Measurements from ENCODE around the gene ARF1.

- no peak for TF ChIP-seq FOXP2 (optimal IDR thresholded peaks at IDR 0.05; ENCODE audit: control extremely low read depth, extremely low read length, insufficient read depth)
- no peak for TF ChIP-seq EZH2 (IDR thresholded peaks at IDR 0.05)
- TF ChIP-seq POLR2AphosphoS5 (IDR thresholded peaks at IDR 0.05; ENCODE audit: borderline replicate concordance, low read depth, low read length): no peak
Observed at GRCh38 chr1:228081578-228082213, 812 bp upstream of the ARF1 start.
